Cerebellar cortex (tissue), 1 donor: ENCODE measurements around the gene PGM2.
A peak's percentile ranks its signal among the peaks of the same experiment; 100 is the strongest.
"Not testable (repeated sequence)": the region's sequence is repeated elsewhere in the genome, so short reads cannot be mapped to it uniquely, and the experiment has no call there.

Source experiments
- DNase-seq: peaks from one replicate; pipeline ENCODE4 v3.0.0-alpha.2; 2015; ENCODE audit warnings: low spot score

Gene PGM2

DNA sequence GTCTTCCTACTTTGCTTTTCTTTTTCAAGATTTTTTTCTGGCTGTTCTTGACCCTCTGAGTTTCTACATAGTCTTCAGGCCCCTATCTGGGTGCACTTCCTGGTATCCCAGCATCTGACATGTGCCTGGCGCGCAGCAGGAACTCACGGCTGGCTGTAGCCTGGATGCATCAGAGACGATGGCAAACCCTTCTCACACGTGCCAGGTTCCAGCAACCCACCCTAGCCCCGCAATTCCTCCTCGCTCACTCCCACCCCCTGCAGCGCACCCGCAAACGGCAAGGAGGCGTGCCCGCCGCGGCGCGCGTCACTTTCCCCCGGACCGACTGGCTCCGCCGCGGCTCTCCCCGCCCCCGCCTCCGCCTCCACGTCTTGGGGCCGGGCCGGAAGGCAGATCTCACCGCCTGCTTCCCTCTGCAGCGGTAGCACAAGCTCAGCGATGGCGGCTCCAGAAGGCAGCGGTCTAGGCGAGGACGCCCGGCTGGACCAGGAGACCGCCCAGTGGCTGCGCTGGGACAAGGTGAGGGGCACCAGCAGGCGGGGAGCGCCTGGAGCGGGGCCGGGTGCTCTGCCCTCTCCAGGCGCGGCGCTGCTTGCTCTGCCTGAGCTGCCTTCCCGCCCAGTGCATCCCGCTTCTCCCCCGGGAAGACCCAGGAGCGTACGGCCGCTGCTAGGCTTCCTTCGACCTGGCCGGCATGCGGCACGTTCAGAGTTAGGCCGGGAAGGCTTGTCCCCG lies at the start of gene PGM2:
Gene PGM2, plus strand, starts transcription at position 392 of the 735 bp plus-strand sequence. Its CDS starts 47 bp downstream, at position 439.
- DNase-seq = peak; percentile 88

DNA sequence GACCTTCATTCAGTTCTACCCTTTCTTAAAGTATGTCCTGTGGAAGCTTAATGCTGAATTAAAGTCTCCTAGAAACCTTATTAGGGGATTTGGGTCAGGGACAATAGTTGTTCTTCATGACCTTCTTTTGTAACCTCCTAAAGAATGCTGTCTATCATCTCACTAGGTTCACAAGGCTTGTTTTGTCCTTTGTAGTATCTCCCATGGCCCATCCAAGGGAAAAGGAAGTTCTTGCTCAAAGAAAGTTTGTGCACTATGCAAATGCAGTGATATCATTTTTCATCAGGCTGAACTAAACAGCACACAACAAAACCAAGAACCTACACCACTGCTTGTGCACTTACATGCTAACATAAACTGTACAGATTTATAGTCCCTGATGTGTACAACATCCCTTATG lies 46.6 kb upstream of the PGM2 start:
- no peak for DNase-seq

DNA sequence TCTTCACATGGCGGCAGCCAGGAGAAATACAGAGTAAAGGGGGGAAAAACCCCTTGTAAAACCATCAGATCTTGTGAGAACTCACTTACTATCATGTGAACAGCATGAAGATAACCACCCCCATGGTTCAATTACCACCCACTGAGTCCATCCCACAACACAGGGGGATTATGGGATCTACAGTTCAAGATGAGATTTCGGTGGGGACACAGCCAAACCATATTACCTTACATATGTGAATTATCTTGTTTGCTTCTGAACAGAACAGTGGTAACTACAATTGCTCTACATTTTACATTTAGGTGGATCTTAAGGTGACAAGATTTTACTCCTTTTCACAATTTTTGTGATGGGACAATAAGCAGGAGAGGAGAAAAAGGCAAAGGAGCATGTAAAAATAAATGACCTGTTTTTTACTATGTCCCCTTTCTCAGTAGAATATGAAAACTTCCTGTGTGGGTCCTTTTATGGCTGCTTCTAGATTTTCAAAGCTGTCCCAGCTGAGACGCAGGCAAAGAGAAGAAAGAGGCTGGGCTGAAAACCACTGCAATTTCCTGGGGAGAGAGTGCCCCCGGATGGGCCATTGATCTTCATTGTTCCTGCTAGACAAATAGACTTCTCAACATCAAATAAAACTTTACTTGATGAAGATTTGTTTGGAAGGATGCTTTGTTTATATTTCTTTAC lies 45.9 kb upstream of the PGM2 start:
- no peak for DNase-seq

DNA sequence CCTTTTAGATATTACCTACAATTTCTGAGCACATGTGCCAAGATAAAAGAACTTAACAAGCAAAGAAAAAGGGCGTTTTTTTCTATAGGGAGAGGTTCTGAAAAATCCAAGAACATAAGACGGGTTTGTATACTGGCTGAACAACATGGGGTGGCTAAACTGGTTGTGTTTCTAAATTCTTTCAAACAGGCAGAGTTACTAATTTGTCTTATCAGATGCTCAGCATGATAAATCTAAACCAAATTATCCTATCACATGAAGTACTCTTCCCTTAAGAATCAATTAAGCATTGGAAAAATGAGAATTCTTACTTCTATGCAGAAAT lies 45.4 kb upstream of the PGM2 start:
- DNase-seq = no peak

DNA sequence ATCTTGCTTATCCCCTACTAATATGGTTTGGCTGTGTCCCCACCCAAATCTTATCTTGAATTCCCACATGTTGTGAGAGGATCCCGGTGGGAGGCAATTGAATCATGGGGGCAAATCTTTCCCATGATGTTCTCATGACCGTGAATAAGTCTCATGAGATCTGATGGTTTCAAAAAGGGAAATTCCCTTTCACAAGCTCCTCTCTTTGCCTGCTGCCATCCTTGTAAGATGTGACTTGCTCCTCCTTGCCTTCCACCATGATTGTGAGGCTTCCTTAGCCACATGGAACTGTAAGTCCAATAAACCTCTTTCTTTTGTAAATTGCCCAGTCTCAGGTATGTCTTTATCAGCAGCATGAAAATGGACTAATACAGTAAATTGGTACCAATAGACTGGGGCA lies 40.2 kb upstream of the PGM2 start:
- DNase-seq = not testable (repeated sequence)

DNA sequence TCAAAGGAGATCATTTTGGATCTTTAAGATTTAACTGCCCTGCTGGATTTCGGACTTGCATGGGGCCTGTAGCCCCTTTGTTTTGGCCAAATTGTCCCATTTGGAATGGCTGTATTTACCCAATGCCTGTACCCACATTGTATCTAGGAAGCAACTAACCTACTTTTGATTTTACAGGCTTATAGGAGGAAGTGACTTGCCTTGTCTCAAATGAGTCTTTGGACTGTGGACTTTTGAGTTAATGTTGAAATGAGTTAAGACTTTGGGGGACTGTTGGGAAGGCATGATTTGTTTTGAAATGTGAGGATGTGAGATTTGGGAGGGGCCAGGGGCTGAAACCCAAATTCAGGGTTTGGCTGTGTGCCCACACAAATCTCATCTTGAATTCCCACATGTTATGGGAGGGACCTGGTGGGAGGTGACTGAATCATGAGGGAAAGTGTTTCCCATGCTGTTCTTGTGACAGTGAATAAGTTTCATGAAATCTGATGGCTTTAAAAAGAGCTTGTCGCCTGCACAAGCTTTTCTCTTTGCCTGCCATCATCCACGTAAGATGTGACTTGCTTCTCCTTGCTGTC lies 38.5 kb upstream of the PGM2 start:
- DNase-seq = not testable (repeated sequence)

DNA sequence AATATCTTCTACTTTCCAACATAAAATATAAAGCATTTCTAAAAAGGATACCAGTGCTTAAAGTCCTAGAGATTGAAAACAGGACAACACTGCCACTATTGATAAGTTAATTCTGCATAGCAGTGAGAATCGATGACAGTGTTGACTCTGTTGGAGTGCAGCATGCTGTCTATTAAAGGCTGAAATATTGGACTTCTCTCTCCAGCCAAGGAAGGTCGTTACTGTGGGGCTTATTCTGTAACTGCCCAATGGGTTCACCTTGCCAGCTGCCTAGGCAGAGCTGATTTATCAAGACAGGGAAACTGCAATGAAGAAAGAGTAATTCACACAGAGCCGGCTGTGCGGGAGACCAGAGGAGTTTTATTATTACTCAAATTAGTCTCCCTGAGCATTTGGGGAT lies 37.7 kb upstream of the PGM2 start:
- no peak for DNase-seq

DNA sequence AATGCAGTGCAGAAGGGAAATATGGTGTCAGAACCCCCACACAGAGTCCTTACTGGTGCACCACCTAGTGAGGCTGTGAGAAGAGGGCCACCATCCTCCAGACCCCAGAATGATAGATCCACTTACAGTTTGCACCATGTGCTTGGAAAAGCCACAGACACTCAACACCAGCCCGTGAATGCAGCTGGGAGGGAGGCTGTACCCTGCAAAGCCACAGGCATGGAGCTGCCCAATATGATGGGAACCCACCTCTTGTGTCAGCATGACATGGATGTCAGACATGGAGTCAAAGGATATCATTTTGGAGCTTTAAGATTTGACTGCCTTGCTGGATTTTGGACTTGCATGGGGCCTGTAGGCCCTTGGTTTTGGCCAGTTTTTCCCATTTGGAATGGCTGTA lies 34.2 kb upstream of the PGM2 start:
- DNase-seq = no peak

DNA sequence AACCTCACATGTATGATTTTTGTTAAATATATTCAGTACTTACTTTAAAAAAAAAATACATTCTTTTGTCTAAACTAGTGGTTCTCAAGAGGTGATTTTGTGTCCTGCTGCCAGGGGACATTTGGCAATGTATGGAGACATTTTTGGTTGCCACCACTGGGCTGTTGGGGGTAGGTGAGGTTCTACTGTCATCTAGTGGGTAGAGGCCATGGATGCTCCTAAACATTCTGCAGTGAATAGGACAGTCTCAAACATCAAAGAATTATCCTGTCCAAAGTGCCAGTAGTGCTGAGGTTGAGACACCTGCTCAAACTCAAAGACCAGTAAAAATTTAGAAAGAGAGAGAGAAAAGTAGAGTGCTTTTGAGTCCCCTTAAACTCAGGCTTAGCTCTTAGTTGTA lies 32.9 kb upstream of the PGM2 start:
- peak; percentile 77 for DNase-seq

DNA sequence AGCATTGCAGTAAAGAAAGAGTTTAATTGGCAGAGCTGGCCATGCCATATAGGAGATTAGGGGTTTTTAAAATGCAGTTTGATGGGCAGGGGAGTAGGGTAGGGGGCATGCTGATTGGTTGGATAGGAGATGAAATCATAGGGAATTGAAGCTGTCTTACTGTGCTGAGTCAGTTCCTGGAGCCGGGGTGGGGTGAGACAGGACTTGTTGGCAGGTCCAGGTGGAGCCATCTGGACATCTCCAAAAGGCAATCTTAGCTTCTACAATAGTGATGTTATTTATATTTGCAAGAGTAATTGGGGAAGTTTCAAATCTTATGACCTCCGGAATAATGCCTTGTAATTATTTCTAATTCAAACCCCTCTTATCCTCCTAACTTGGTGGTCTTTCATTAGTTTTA lies 32.4 kb upstream of the PGM2 start:
- DNase-seq = peak; percentile 92

DNA sequence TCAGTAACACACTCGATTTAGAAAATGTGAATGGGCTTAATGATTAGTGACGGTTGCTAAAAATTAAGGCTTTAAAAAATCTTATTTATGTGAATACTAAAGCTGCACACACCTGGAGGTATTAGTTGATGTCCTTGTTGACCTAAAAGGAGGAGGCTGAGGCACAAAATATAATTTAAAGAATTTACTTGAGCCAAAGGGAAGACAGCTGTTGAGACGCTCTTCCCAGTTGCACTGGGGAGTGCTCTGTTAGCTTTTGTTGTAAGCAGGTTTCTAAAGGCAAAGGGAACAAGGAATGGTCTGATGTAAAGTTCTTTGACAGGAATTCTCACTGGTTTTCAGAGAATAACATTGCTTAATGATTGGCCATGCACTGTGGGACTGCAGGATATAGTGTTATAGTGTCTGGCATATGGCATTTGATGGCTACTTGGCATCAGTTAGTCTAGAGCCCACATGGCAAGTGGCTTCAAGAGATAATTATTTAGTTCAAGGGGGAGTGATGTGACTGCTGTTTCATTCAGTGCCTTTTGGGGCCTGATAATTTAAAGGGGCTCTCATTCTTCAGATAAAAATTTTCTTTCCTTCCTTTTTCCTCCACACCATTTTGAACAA lies 30.8 kb upstream of the PGM2 start:
- peak; percentile 70 for DNase-seq

DNA sequence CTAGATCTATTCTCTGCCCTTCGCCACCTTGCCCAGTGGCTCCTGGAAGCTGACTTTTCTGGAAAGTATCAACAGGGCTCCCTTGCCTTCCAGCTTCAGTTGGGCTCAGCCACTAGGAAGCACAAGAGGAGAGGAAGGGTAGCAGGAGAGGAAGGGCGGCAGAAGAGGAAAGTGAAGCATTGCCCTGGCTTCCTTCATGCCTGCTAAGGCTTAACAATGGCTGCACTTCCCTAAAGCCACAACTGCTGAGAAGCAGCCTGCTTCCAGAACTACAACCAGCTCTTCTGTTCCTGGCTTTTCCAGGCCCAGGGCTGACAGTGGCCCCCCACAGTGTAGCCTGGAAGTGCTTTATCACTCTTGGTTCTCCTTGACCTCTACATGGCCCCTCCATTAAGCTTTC lies 29.1 kb upstream of the PGM2 start:
- no peak for DNase-seq

DNA sequence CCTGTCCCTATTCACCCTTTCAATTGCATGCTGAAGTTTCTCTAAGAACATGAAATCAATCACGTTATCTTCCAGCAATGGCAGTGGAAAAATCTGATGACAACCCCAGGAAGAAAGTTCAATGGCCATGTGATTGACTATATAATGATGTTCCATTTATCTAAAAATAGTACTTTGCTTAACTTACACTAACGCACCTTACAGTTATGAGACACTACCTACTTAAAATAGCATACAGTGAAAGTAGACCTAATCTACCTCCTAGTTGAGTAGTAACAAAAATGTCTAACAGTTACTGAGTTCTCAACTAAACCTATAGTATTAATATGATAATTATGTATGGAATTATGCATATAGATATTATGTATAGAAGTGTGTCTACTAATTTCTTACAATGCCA lies 28.6 kb upstream of the PGM2 start:
- no peak for DNase-seq

DNA sequence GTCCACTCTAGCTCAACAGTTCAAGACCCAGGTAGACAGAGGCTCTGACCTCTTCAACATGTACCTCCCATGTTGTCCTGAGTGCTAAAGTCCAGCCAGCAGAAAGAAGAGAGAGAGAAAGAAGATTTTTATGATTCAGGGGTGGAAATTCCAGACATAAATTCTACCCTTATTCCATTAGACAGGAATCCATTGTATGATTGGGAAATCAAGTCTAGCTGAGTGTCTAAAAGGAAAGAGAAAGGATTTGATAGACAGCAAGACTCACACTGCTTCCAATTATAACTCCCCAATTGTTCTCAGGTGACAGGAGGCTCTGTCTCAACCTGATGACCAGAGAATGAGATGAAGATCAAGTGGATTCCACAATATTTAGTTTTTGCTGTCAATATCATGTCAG lies 27.9 kb upstream of the PGM2 start:
- DNase-seq = no peak

DNA sequence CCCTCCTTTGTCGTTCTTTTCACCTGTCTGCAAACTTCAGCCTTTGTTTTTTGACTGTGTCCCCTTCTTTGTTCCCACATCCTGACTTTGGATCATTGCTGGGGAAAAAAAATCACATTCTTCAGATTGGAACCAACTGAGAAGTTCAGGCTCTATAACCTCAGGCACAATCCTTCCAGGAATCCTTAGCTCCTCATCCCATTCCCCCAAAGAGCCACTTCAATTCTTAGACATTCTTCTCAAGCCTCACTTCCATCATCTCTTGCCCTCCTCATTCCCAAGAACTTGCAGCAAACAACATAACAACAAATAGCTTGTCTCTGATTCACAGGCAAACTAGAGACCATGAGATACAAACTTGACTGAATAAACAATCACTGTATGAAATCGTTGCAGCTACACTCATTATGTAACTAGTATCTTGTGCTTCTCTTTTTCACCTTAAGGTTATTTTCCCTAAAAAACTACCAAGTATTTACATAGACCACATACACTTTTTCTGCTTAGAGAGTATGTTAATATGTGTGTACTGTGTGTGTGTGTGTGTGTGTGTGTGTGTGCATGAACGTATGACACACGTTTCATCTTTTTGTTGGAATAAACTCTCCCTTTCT lies 26.4 kb upstream of the PGM2 start:
- DNase-seq = no peak

DNA sequence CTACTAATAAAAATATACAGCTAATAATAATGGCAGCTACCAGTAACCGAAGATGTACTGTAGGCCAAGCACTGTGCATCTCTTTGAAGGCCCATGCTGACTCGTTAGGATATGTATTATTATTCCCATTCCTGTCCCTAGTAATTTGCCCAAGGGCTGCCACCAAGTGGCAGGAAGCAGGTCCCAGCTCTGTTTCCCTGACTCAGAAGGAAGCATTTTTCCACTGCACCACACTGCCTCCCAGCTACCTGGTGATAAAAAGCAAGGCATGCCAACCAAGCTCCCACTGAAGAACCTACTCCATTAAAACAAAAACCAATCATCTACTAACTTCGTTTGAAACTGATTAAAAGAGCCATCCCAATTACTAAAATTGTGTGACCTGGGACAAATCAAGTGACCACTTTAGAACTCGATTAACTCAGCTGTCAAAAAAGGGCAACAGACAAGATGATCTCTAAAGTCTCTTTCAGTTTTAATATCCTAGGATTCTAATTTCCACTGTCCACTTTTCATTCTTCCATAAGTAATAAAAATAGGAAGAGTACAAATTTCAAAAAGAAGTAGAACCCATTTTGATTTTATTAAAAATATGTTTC lies 24.3 kb upstream of the PGM2 start:
- DNase-seq = peak; percentile 85

DNA sequence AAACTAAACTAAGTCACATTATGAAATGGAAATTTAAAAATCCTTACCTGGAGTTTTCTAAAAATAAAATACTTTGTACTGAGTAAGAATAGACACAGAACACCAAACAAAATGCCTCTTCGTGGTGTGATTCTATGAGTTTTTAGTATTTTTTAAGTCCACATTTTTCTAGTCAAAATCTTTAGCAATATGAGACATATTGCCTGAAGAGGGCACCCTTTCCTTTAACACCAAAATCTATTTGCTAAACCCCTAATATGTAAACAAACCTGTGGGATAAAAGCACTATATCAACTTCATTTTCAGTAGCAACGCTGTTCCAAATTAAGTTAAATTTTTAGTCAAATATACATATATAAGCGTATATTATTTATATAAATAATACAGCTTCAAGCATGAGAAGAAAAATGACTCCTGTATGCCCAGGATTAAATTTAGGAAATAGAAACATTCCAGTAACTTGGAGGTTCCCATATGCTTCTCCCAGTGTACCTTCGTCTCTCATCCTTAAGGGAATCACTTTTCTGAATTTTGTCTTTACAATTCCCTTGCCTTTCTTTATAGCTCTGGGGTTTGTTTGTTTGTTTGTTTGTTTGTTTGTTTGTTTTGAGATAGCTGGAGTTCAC lies 23.0 kb upstream of the PGM2 start:
- DNase-seq = peak; percentile 74

DNA sequence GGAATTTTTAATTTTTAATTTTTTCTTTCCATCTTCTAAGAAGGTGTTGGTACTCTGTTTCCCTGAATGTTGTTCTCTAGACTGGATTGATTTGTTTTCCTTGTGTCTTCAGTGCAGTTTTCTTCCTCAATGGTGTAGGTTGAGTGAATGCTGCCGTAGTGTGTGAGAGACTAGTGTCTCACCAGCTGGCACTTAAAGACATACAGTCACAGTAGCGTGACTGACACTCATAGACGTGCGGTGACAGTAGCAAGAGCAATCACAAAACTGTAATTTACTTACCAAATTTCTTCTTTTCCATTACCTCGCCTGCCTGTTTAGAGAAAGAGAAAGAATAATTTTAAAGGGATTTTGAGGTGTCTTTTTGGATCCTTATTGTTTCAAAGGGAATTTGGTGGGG lies 21.4 kb upstream of the PGM2 start:
- no peak for DNase-seq

DNA sequence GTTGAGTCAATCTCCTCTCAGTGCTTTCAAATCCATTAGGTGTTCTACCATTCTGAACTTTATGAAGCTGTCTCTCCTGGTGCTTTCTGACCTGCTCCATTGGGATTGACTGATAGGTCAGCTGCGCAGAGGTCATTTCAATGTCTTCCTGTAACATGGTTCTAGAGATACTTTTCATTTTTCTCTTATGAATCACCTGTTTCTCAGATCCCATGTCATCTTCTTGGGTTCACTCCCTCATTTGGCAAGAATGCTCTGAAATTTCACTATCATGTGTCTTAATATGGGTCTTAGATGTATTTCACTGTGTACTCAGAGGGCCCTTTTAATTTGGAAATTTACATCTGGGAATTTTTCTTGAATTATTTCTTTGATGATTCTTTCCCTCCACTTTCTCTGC lies 13.8 kb upstream of the PGM2 start:
- DNase-seq = no peak

DNA sequence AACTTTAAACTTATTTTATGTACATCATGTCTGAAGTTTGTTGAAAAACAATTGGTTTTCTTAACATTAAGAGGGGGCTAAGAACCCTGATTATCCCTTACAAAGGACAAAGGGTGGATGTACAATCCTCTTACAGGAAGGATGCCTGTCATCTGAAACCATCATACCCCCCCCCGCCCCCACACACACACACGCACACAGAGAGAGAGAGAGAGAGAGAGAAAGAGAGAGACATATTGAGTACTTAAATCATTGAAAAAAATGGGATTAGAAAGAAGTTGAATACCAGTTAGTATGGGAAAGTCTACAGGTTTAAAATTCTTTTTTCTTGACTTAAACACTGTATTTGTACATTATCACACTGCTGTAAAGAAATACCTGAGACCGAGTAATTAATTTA lies 10.9 kb upstream of the PGM2 start:
- DNase-seq = no peak

DNA sequence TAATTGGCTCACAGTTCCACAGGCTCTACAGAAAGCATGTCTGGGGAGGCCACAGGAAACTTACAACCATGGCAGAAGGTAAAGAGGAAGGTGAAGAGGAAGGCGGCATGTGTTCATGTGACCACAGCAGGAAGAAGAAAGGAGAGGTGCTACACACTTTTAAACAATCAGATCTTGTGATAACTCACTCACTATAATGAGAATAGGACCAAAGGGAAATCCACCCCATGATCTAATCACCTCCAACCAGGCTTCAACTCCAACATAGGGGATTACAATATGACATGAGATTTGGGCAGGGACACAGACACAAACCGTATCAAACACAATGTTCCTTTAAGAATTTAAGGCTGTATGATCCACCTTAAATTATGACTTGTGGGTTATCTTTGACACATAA lies 10.5 kb upstream of the PGM2 start:
- DNase-seq = no peak

DNA sequence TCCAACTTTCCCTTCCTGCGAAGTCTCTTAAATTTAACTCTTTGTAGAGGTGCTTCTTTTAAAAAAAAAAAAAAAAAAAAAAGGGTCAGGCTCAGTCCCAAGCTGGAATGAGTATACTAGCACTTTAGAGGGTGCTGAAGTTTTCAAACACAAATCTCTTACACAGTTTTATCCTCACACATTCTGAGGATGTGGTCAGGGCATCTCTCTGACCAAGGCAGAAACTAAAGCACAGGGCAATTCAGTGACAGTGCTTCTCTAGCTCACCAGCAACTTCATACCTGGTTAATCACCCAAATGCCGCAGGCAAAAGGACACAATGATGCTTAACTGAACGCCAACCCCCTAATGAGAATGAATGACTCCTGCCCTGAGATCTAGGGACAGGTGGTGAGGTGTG lies 9.8 kb upstream of the PGM2 start:
- DNase-seq = no peak
